ENCODE measurements around the gene RPL29.

Gene RPL29

DNA sequence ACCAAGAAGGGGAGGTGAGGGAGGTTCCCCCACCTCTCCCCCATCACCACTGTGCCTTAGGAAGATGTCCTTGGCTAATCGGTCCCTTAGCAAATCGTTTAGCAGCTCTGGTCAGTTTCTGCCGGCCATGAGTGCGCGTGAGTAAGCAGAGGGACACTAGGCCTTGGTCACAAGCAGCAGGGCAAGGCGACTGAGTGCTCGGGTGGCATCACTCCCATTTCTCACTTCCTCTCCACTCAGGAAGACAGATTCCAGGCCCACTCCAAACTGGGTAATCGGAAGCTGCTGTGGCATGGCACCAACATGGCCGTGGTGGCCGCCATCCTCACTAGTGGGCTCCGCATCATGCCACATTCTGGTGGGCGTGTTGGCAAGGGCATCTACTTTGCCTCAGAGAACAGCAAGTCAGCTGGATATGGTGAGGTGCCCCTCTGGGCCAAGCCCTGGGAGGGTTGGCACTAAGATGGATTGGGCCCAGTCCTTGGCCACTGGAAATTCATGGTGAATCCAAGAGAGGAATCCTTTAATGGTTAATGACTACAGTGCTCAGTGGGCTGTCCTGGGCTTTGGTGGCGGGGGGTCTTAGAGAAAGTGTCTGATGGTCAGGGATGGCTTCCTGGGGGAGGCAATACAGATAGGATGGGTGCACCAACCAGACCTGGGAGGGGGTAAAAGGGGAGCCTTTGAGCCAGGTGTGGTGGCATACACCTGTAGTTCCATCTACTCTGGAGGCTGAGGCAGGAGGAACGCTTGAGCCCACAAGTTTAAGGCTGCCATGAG is 49.6 kb downstream of the RPL29 start:
- Histone ChIP-seq H3K4me1 (no peaks in the 10 kb centered on the region), H3K9me3 (no peaks in the 10 kb centered on the region), H3K36me3 (no peaks in the 10 kb centered on the region), H3K27me3 (no peaks in the 10 kb centered on the region), H3K4me3 (ENCODE audit: low read depth, low read length) (no peak overlapping the region)
- DNase-seq: no peak
- no peak for TF ChIP-seq CTCF (IDR thresholded peaks at IDR 0.05; ENCODE audit: low read depth, low read length)

DNA sequence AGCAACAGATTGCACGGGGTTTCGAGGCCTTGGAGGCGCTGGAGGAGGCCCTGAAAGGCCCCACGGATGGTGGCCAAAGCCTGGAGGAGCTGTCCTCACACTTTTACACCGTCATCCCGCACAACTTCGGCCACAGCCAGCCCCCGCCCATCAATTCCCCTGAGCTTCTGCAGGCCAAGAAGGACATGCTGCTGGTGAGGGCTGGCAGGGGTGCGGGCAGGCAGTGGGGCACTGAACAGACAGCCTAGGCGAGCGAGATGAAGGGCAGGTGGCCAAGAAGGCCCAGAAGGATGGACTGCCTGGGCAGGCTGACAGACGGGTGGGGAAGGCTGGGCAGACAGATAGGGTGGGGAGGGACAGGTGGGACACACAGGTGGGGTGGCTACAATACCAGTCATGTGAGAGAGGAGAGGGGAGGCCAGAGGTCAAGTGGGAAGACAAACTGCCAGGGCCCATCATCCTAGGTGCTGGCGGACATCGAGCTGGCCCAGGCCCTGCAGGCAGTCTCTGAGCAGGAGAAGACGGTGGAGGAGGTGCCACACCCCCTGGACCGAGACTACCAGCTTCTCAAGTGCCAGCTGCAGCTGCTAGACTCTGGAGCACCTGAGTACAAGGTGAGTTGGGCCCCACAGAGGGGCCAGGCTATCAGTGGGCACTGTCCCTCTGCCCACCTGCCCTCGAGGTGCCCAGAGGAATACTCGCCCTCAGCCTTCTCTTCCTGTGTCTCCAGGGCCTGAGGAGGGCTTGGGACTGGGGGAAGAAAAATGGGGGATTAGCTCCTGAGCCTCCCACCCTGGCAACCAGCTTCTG is 50.5 kb downstream of the RPL29 start:
- DNase-seq: no peak
- TF ChIP-seq CTCF (IDR thresholded peaks at IDR 0.05; ENCODE audit: low read depth, low read length): no peak
- no peaks in the 10 kb centered on the region for H3K4me1 ChIP-seq
- no peaks in the 10 kb centered on the region for H3K36me3 ChIP-seq
- H3K27me3 ChIP-seq: no peaks in the 10 kb centered on the region
- H3K4me3 ChIP-seq (ENCODE audit: low read depth, low read length): no peak overlapping the region
- H3K9me3 ChIP-seq: no peaks in the 10 kb centered on the region

- TF ChIP-seq CTCF (IDR thresholded peaks at IDR 0.05; ENCODE audit: low read depth, low read length): no peak
- no peak for DNase-seq
- no peaks in the 10 kb centered on the region; the same call in 1 of the 2 replicates for H3K4me1 ChIP-seq
- no peaks in the 10 kb centered on the region for H3K9me3 ChIP-seq
- no peaks in the 10 kb centered on the region for H3K27me3 ChIP-seq
- no peak overlapping the region for H3K4me3 ChIP-seq (ENCODE audit: low read depth, low read length)
- H3K36me3 ChIP-seq: no peaks in the 10 kb centered on the region
Measured at GRCh38 chr3:51944451-51945021, 51.2 kb downstream of the RPL29 start.
